OCI-LY3 (cell line): Measurements from ENCODE around the gene DAO.
A peak's percentile ranks its signal among the peaks of the same experiment; 100 is the strongest.

Source experiments
- H2AFZ ChIP-seq: fragments of 200-600, 300-600 bp; shearing (Covaris generic); 2 replicates; pipeline ENCODE4 v1.6.0; 2014; ENCODE audit warnings: antibody characterized with exemption, low read depth, low read length
- H3K27ac ChIP-seq: fragments of 200-600, 300-600 bp; sonication (generic); 2 replicates; pipeline ENCODE4 v1.5.1; 2014; ENCODE audit warnings: mild to moderate bottlenecking, low read length, moderate library complexity, mixed read lengths
- H3K27me3 ChIP-seq: fragments of 200-600, 300-600 bp; sonication (generic); 2 replicates; pipeline ENCODE4 v1.6.1; 2014; ENCODE audit warnings: low read depth, low read length, mixed read lengths
- H3K36me3 ChIP-seq: fragments of 200-600, 300-600 bp; sonication (generic); replicated peaks from 2 replicates; pipeline ENCODE3; 2014; ENCODE audit warnings: low read depth, low read length, mixed read lengths
- H3K4me1 ChIP-seq: fragments of 300-600, 200-600 bp; sonication (generic); 2 replicates; pipeline ENCODE4 v1.6.1; 2014; ENCODE audit warnings: low read length, mixed read lengths
- H3K4me2 ChIP-seq: fragments of 200-600, 300-600 bp; sonication (generic); 2 replicates; pipeline ENCODE4 v1.6.1; 2014; ENCODE audit warnings: low read length, mixed read lengths
- H3K4me3 ChIP-seq: fragments of 300-600, 200-600 bp; sonication (generic); 2 replicates; pipeline ENCODE4 v1.5.1; 2014; ENCODE audit warnings: antibody characterized with exemption, mild to moderate bottlenecking, low read length, moderate library complexity
- H3K79me2 ChIP-seq: fragments of 300-600, 200-600 bp; shearing (Covaris generic); 2 replicates; pipeline ENCODE4 v1.6.1; 2014; ENCODE audit warnings: mild to moderate bottlenecking, low read length, mixed read lengths
- H3K9ac ChIP-seq: fragments of 300-600, 200-600 bp; shearing (Covaris generic); 2 replicates; pipeline ENCODE4 v1.6.0; 2014; ENCODE audit warnings: mild to moderate bottlenecking, low read length, moderate library complexity
- H3K9me3 ChIP-seq: fragments of 200-600, 300-600 bp; shearing (Covaris generic); 2 replicates; pipeline ENCODE4 v1.6.1; 2014; ENCODE audit warnings: low read length, mixed read lengths; ENCODE audit not compliant: insufficient read depth
- H4K20me1 ChIP-seq: fragments of 200-600, 300-600 bp; sonication (generic); 2 replicates; pipeline ENCODE4 v1.6.1; 2016; ENCODE audit warnings: low read length, mixed read lengths; ENCODE audit not compliant: insufficient read depth
- EZH2phosphoT487 ChIP-seq: fragments of 200-600 bp; shearing (Covaris generic); IDR thresholded peaks from 2 replicates; pipeline ENCODE4 v1.6.1; 2018; ENCODE audit warnings: antibody characterized with exemption, mixed run types, low read depth
- TF ChIP-seq, protein P1 (sequence below): fragments of 200-600, 300-600 bp; sonication (generic); IDR thresholded peaks from 2 replicates; pipeline ENCODE4 v1.5.1; 2014; ENCODE audit warnings: antibody characterized with exemption, low read length, low read depth

DAO gene

DNA sequence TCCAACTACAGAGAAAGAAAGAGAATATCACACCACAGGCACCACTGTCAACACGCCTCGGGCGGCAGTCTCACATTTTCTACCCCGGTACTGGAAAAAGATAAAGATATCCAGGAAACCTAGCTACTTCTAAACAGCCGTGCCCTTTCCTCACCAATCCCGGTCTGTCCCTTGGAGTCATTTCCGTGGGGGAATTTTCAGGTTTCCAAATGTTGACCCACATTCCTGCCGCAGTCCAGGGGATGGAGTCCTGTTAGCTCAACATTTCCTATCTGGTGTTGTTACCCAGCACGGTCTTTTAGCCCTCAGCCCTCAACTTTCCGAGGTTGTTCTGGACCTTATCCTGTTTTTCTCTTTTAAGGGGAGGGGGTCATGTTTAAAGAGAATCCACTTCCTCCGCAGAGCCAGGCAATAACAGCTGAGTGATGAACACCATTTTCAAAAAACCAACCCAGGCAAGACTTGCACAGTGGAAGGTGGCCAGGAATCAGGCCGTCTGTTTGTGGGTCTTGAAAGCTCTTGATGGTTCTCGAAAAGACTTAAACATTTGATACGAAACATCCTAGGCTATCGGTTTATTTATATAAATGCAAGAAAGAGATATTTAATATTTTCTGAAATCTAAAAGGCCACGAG lies 27.1 kb upstream of the DAO start:
- Histone ChIP-seq H3K9me3 (peaks cover 5% of the 10 kb centered on the region; the same call in 1 of the 2 replicates), H3K79me2 (peaks cover 33% of the 10 kb centered on the region), H3K4me3 (no peak overlapping the region), H2AFZ (no peak overlapping the region), H3K4me1 (peaks cover 41% of the 10 kb centered on the region), H3K4me2 (no peak overlapping the region), H3K9ac (no peak overlapping the region), H3K27ac (no peak overlapping the region), H3K36me3 (peaks cover 25% of the 10 kb centered on the region), H4K20me1 (peaks cover 19% of the 10 kb centered on the region; the same call in 1 of the 2 replicates), H3K27me3 (no peaks in the 10 kb centered on the region)
- no peak for TF ChIP-seq EZH2phosphoT487
- TF ChIP-seq, protein P1, sequence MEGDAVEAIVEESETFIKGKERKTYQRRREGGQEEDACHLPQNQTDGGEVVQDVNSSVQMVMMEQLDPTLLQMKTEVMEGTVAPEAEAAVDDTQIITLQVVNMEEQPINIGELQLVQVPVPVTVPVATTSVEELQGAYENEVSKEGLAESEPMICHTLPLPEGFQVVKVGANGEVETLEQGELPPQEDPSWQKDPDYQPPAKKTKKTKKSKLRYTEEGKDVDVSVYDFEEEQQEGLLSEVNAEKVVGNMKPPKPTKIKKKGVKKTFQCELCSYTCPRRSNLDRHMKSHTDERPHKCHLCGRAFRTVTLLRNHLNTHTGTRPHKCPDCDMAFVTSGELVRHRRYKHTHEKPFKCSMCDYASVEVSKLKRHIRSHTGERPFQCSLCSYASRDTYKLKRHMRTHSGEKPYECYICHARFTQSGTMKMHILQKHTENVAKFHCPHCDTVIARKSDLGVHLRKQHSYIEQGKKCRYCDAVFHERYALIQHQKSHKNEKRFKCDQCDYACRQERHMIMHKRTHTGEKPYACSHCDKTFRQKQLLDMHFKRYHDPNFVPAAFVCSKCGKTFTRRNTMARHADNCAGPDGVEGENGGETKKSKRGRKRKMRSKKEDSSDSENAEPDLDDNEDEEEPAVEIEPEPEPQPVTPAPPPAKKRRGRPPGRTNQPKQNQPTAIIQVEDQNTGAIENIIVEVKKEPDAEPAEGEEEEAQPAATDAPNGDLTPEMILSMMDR: no peak

DNA sequence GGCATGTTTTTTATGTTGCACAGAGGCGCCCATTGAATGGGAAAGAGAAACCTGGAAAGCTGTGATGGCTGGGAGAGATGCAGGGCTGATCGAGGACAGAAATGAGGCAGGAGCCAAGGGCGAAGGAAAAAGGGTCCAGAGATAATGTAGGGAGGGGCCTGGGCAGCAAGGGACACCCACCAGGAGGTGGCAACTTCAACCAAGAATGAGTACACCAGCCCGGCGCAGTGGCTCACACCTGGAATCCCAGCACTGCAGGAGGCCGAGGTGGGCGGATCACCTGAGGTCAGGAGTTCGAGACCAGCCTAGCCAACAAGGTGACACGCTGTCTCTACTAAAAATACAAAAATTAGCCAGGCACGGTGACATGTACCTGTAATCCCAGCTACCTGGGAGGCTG lies 26.5 kb upstream of the DAO start:
- H3K9me3 ChIP-seq: peaks cover 5% of the 10 kb centered on the region; the same call in 1 of the 2 replicates
- no peak overlapping the region for H3K9ac ChIP-seq
- no peak overlapping the region for H3K4me2 ChIP-seq
- TF ChIP-seq, protein P1: no peak
- no peak for TF ChIP-seq EZH2phosphoT487
- peaks cover 33% of the 10 kb centered on the region for H3K79me2 ChIP-seq
- peaks cover 45% of the 10 kb centered on the region for H3K4me1 ChIP-seq
- H3K36me3 ChIP-seq: peaks cover 18% of the 10 kb centered on the region
- H4K20me1 ChIP-seq: peaks cover 19% of the 10 kb centered on the region; the same call in 1 of the 2 replicates
- no peak overlapping the region for H3K27ac ChIP-seq
- peaks cover 3% of the 10 kb centered on the region for H3K27me3 ChIP-seq
- no peak overlapping the region for H3K4me3 ChIP-seq
- no peak overlapping the region for H2AFZ ChIP-seq

DNA sequence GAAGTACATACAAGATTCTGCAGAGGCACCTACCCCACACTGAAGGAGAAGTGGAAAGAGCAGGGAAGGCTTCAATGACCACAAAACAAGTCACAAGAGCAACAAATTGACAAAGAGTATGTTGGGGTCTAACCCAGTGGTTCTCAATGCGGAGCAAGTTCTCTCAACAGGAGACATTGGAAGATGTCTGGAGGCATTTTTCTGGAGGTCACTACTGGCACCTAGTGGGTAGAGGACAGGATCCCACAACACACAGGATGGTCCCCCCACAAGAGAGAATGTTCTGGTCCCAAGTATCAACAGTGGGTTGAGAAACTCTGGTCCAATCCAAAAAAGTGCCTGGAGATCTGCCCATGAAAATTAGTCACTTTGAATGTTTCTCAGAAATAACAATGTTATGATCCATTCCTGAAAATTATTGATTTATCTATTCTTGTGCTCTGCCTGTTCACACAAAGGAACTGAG lies 25.9 kb upstream of the DAO start:
- H3K36me3 ChIP-seq: peaks cover 12% of the 10 kb centered on the region
- H4K20me1 ChIP-seq: peaks cover 19% of the 10 kb centered on the region; the same call in 1 of the 2 replicates
- H3K79me2 ChIP-seq: peaks cover 33% of the 10 kb centered on the region
- no peak overlapping the region for H3K9ac ChIP-seq
- H3K4me2 ChIP-seq: peak overlapping the region; percentile 12; the same call in 1 of the 2 replicates
- H3K27me3 ChIP-seq: peaks cover 9% of the 10 kb centered on the region
- H3K4me1 ChIP-seq: peaks cover 50% of the 10 kb centered on the region
- no peak overlapping the region for H2AFZ ChIP-seq
- no peak overlapping the region for H3K27ac ChIP-seq
- peaks cover 5% of the 10 kb centered on the region; the same call in 1 of the 2 replicates for H3K9me3 ChIP-seq
- no peak overlapping the region for H3K4me3 ChIP-seq
- TF ChIP-seq EZH2phosphoT487: no peak
- TF ChIP-seq, protein P1: peak; percentile 31; the same call in 1 of the 2 replicates

DNA sequence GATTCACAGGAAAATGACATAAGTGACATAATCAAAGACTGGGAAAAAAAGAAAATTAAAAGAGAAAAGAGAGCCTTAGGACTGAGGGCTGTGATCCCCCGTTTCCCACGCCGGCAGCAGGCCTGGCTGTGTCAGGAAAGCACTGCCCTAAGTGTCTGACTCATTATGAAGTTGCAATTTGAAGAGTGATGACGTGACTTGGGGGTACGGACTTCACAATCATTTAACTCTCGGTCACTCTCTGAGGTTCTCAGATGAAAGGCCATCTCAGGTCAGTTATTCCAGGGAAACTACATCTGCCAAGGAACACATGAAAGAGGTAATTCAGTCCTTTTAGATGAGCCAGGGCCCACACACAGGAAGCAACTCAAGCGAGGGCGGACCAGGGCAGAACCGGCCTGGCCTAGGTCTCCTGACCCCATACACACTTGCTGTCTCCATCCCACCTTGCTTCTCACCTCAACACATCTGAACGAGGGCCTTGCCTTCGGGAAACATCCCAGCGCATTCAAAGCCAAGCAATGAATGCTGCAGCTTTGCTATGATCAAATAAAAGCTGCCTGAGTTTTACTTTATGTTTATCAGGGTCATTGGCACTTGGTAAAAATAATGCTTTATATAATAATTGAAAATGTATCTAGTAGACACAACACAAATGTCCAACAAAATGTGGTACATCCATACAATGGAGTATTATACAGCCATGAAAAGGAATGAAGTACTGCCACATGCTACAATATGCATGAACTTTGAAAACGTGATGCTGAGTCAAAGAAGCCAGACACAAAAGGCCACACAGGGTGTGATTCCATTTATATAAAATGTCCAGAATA lies 25.2 kb upstream of the DAO start:
- Histone ChIP-seq H3K79me2 (peaks cover 33% of the 10 kb centered on the region), H3K27me3 (peaks cover 14% of the 10 kb centered on the region), H3K4me2 (peak overlapping the region; percentile 12; the same call in 1 of the 2 replicates), H2AFZ (no peak overlapping the region), H4K20me1 (peaks cover 19% of the 10 kb centered on the region; the same call in 1 of the 2 replicates), H3K9ac (no peak overlapping the region), H3K27ac (no peak overlapping the region), H3K4me1 (peaks cover 53% of the 10 kb centered on the region), H3K36me3 (peaks cover 9% of the 10 kb centered on the region), H3K9me3 (peaks cover 5% of the 10 kb centered on the region; the same call in 1 of the 2 replicates), H3K4me3 (no peak overlapping the region)
- TF ChIP-seq, protein P1: no peak
- TF ChIP-seq EZH2phosphoT487: no peak
